A549 (cell line): ENCODE results near the gene PDXK. TPM values are rescaled to one million over a fixed set of nuclear protein-coding genes. Genes with fewer than 3 reads are reported as not detected.

Source experiments
- ATAC-seq, 2 experiments: fragments of 200-7000 bp in 1 of 2; fragments of >200 bp in 1 of 2; cut with Nextera tagmentation in 1 of 2; cut with Tn5 transposase in 1 of 2; 3 replicates each; pipeline versions ENCODE4 v1.8.0 to v1.9.1; 2018 to 2020; ENCODE audit warnings: mild to moderate bottlenecking in 1 of 2, moderate library complexity in 1 of 2
- CTCF ChIA-PET: fragments of 300-600 bp; sonication (Branson Sonifier 250); formaldehyde crosslinking; extraction: SDS; loops from one replicate; lab custom pipeline; 2021; ENCODE audit warnings: antibody characterized with exemption, inconsistent platforms; lab: Yijun Ruan, JAX
- POLR2A ChIA-PET: fragments of 350-600 bp; formaldehyde crosslinking; extraction: SDS; loops from one replicate; lab custom pipeline; 2021; ENCODE audit warnings: antibody characterized with exemption, inconsistent platforms; lab: Yijun Ruan, JAX
- DNase-seq, 2 experiments: peaks; one replicate each; pipeline versions ENCODE4 v3.0.0 to v3.0.0-alpha.2; 2011 to 2016; ENCODE audit warnings: low read depth in 1 of 2, low spot score in 1 of 2
- FAIRE-seq: peaks from 2 replicates; lab custom pipeline; 2011; peaks lifted over from hg19 to GRCh38; lab: Jason Lieb, UNC
- H3K27ac ChIP-seq, 2 experiments: fragments of >200 bp; sonication (Bioruptor Twin); formaldehyde crosslinking; 3 replicates each; pipeline ENCODE4 v1.5.1; 2016 to 2017
- H3K4me1 ChIP-seq: fragments of >200 bp; sonication (Bioruptor Twin); formaldehyde crosslinking; 3 replicates; pipeline ENCODE4 v1.6.1; 2016
- H3K4me2 ChIP-seq: fragments of >200 bp; sonication (Bioruptor Twin); formaldehyde crosslinking; 3 replicates; pipeline ENCODE4 v1.6.1; 2016
- H3K4me3 ChIP-seq: fragments of >200 bp; sonication (Bioruptor Twin); formaldehyde crosslinking; 3 replicates; pipeline ENCODE4 v1.5.1; 2016
- H3K9me3 ChIP-seq: fragments of >200 bp; sonication (Bioruptor Twin); formaldehyde crosslinking; 3 replicates; pipeline ENCODE4 v1.6.1; 2016
- BHLHE40 ChIP-seq: IDR thresholded peaks from 2 replicates; pipeline ENCODE4 v1.6.1; 2012; ENCODE audit warnings: low read depth, low read length, inconsistent platforms
- CHD2 ChIP-seq: fragments of 150-350 bp; IDR thresholded peaks from 2 replicates; pipeline ENCODE4 v1.6.1; 2014; ENCODE audit warnings: low read length; ENCODE audit not compliant: partially characterized antibody
- CHD4 ChIP-seq: fragments of 200-600 bp; sonication (generic); IDR thresholded peaks from 2 replicates; pipeline ENCODE4 v1.6.1; 2016; ENCODE audit warnings: antibody characterized with exemption, mild to moderate bottlenecking, borderline replicate concordance
- E2F6 ChIP-seq: IDR thresholded peaks from 2 replicates; pipeline ENCODE4 v1.6.1; 2012; ENCODE audit warnings: low read depth, borderline replicate concordance
- EHMT2 ChIP-seq: fragments of 200-600 bp; sonication (generic); IDR thresholded peaks from 2 replicates; pipeline ENCODE4 v1.6.1; 2016; ENCODE audit warnings: antibody characterized with exemption, low read depth, mild to moderate bottlenecking, moderate library complexity
- ELK1 ChIP-seq: fragments of 150-350 bp; IDR thresholded peaks from 2 replicates; pipeline ENCODE4 v1.6.1; 2014; ENCODE audit warnings: low read depth, mild to moderate bottlenecking, low read length
- FOSL2 ChIP-seq, 2 experiments: fragments of 450-650 bp in 1 of 2; fragments of >200 bp in 1 of 2; sonication (Bioruptor Twin) in 1 of 2; formaldehyde crosslinking; IDR thresholded peaks; 2 replicates each; pipeline versions ENCODE4 v1.5.0 to v1.6.1; 2016 to 2020; ENCODE audit warnings: mild to moderate bottlenecking in 1 of 2, moderate library complexity in 1 of 2
- FOXS1 ChIP-seq: fragments of 250-450 bp; sonication (Bioruptor Pico); IDR thresholded peaks from 2 replicates; pipeline ENCODE4 v1.5.0; 2020; ENCODE audit warnings: mild to moderate bottlenecking, moderate library complexity
- GATA3 ChIP-seq: IDR thresholded peaks from 2 replicates; pipeline ENCODE4 v1.6.1; 2012; ENCODE audit warnings: borderline replicate concordance
- HES2 ChIP-seq: fragments of >200 bp; sonication (Bioruptor Twin); formaldehyde crosslinking; IDR thresholded peaks from 2 replicates; pipeline ENCODE4 v1.6.1; 2016
- JUNB ChIP-seq: fragments of >200 bp; sonication (Bioruptor Twin); formaldehyde crosslinking; IDR thresholded peaks from 2 replicates; pipeline ENCODE4 v1.6.1; 2016
- MAFK ChIP-seq: fragments of 450-650 bp; IDR thresholded peaks from 2 replicates; pipeline ENCODE4 v1.6.1; 2014; ENCODE audit not compliant: partially characterized antibody
- NFE2L2 ChIP-seq: fragments of 150-350 bp; conservative IDR thresholded peaks from 2 replicates; pipeline ENCODE4 v1.6.1; 2014; ENCODE audit warnings: low read length
- PBX3 ChIP-seq: IDR thresholded peaks from 2 replicates; pipeline ENCODE4 v1.6.1; 2012
- RFX5 ChIP-seq: fragments of 450-650 bp; IDR thresholded peaks from 2 replicates; pipeline ENCODE4 v1.7.1; 2014; ENCODE audit warnings: antibody characterized with exemption, mild to moderate bottlenecking, moderate library complexity
- ZC3H11A ChIP-seq: fragments of 450-650 bp; IDR thresholded peaks from 2 replicates; pipeline ENCODE4 v1.6.1; 2014; ENCODE audit warnings: antibody characterized with exemption, mild to moderate bottlenecking
- WGBS: methylation state at CpG from one replicate; pipeline ENCODE4 v1.1.6; 2017; ENCODE audit errors: missing lambda C conversion rate; 5-methylcytosine and 5-hydroxymethylcytosine counted together
- polyA plus RNA-seq, 4 experiments: library from polyadenylated mRNA; depleted of rRNA in 3 of 4; stranded (reverse); fragments of >200 nt; fragmentation: RNase III in 1 of 4; extraction: RNeasy Plus Mini Kit Qiagen cat#74134 plus additional on column Dnase treatment in 1 of 4; gene quantifications; 2 replicates in 3 of 4; 3 replicates in 1 of 4; pipeline ENCODE4 v1.2.3, GENCODE V29; 2011 to 2017

The PDXK gene
- polyA plus RNA-seq, 2 of the 4 experiments (the other 2 are of a cell fraction) = 220 to 292 TPM

- Histone ChIP-seq H3K4me3 (no peak overlapping the region), H3K4me1 (no peaks in the 10 kb centered on the region), H3K9me3 (no peaks in the 10 kb centered on the region), H3K27ac (no peak overlapping the region), H3K4me2 (no peak overlapping the region)
- ChIA-PET CTCF (interaction anchor here (0.6 to 1.5 kb wide), 3 partner anchors 10 to 194 kb away, joined by 3 to 9 read pairs (median 4); partner anchors contain the start of gene RRP1), POLR2A (no interaction called here)
- FAIRE-seq (no peak), ATAC-seq (no peak), DNase-seq (no peak)
- 95% methylated on average over 36 of the region's 42 CpGs for whole genome bisulfite sequencing
- TF ChIP-seq ZC3H11A = no peak
- no peak for TF ChIP-seq BHLHE40
- no peak for TF ChIP-seq FOSL2 (IDR thresholded peaks at IDR 0.05)
- TF ChIP-seq FOSL2 (CRISPR knock-in tag; IDR thresholded peaks at IDR 0.05) = no peak
- TF ChIP-seq NFE2L2 = no peak
- no peak for TF ChIP-seq GATA3
- no peak for TF ChIP-seq MAFK
- TF ChIP-seq HES2 = no peak
- TF ChIP-seq CHD4 = no peak
Measured at GRCh38 chr21:43801006-43801783, 82.3 kb downstream of the PDXK start.

- ChIA-PET POLR2A (no interaction called here), CTCF (no interaction called here)
Measured at GRCh38 chr21:43802713-43803313, 83.9 kb downstream of the PDXK start.

More at GRCh38 chr21:43802713-43803313, 83.9 kb downstream of the PDXK start:
- H3K4me2 ChIP-seq = no peak overlapping the region
- H3K9me3 ChIP-seq = no peaks in the 10 kb centered on the region
- DNase-seq = no peak
- TF ChIP-seq ELK1 (no peak), CHD2 (no peak), RFX5 (no peak), JUNB (no peak), E2F6 (no peak), MAFK (no peak), FOXS1 (no peak), EHMT2 (no peak), HES2 (no peak), PBX3 (no peak)
- TF ChIP-seq, all 56 proteins: peak for 0
- Histone ChIP-seq H3K4me3 (no peak overlapping the region), H3K27ac (no peak overlapping the region), H3K4me1 (no peaks in the 10 kb centered on the region)
- ATAC-seq (no peak), FAIRE-seq (no peak)
- WGBS = 95% methylated on average over 11 of the region's 14 CpGs
